ENCODE results near the gene DIRAS3.

GRCh38 chr1:68036946-68037345, 13.5 kb downstream of the DIRAS3 start:
- TF ChIP-seq CTCF (conservative IDR thresholded peaks at IDR 0.05 in 1 of 2, IDR thresholded peaks at IDR 0.05 in 1 of 2; ENCODE audit: low read depth in 1 of 2, low read length in 2 of 2) = no peak
- TF ChIP-seq EZH2 (IDR thresholded peaks at IDR 0.05; ENCODE audit: low read length, missing control alignments) = no peak

All from fibroblast of lung (primary cell).